K562 (cell line): ENCODE data around the gene ZNF346. TPM values are rescaled to one million over a fixed set of nuclear protein-coding genes. Genes with fewer than 3 reads are reported as not detected.

ENCODE experiments used
- CBFA2T2 ChIP-seq: fragments of 450-650 bp; conservative IDR thresholded peaks from 2 replicates; pipeline ENCODE4 v1.6.1; 2017; ENCODE audit warnings: mild to moderate bottlenecking
- CHD4 ChIP-seq: fragments of 200-600 bp; sonication (generic); IDR thresholded peaks from 3 replicates; pipeline ENCODE4 v1.6.1; 2012; ENCODE audit warnings: low read depth, mild to moderate bottlenecking, mixed read lengths, low read length, inconsistent platforms; ENCODE audit not compliant: insufficient read depth, insufficient replicate concordance, poor library complexity, severe bottlenecking
- COPS2 ChIP-seq: fragments of 450-650 bp; conservative IDR thresholded peaks from 2 replicates; pipeline ENCODE4 v1.6.1; 2016; ENCODE audit warnings: mild to moderate bottlenecking, moderate library complexity
- CXXC5 ChIP-seq: fragments of 250-450 bp; sonication (Bioruptor Pico); IDR thresholded peaks from 2 replicates; pipeline ENCODE4 v1.8.0; 2022; ENCODE audit warnings: inconsistent platforms, mild to moderate bottlenecking, moderate library complexity
- DIDO1 ChIP-seq: fragments of 450-650 bp; IDR thresholded peaks from 2 replicates; pipeline ENCODE4 v1.6.1; 2016; ENCODE audit warnings: low read depth, missing biosample characterization, missing genetic modification characterization
- ETV6 ChIP-seq, 3 experiments: fragments of 150-350 bp in 1 of 3; sonication (generic) in 1 of 3; formaldehyde crosslinking in 1 of 3; IDR thresholded peaks; 2 replicates each; pipeline versions ENCODE4 v1.6.1 to v1.8.0; 2014 to 2022; ENCODE audit warnings: borderline replicate concordance in 2 of 3, low read depth in 2 of 3, antibody characterized with exemption in 1 of 3, low read length in 1 of 3, mild to moderate bottlenecking in 1 of 3, missing genetic modification reagents in 1 of 3
- PHF21A ChIP-seq: fragments of 450-650 bp; IDR thresholded peaks from 2 replicates; pipeline ENCODE4 v1.6.1; 2017; ENCODE audit warnings: low read depth, borderline replicate concordance
- POLR2AphosphoS5 ChIP-seq: IDR thresholded peaks from 2 replicates; pipeline ENCODE4 v1.6.1; 2011; ENCODE audit warnings: mild to moderate bottlenecking, low read depth, low read length, moderate library complexity; ENCODE audit not compliant: control insufficient read depth, insufficient read depth
- SIRT6 ChIP-seq: IDR thresholded peaks from one replicate; pipeline ENCODE4 v1.6.1; 2012; ENCODE audit warnings: low read depth, mild to moderate bottlenecking, control low read depth, inconsistent platforms, low read length, moderate library complexity
- ZBTB11 ChIP-seq, 3 experiments: fragments of 200-800 bp in 1 of 3; fragments of 250-450 bp in 1 of 3; fragments of 450-650 bp in 1 of 3; sonication (Bioruptor Pico) in 1 of 3; sonication (Bioruptor generic) in 1 of 3; formaldehyde crosslinking in 1 of 3; IDR thresholded peaks; 2 replicates each; pipeline versions ENCODE4 v1.6.1 to v1.8.0; 2016 to 2022; ENCODE audit warnings: mild to moderate bottlenecking in 2 of 3, missing genetic modification characterization in 2 of 3, missing compliant biosample characterization in 1 of 3, moderate library complexity in 1 of 3
- polyA plus RNA-seq, 8 experiments: library from polyadenylated mRNA; depleted of rRNA in 4 of 8; stranded (reverse) in 5 of 8; unstranded in 3 of 8; fragments of >200 nt; fragmentation: Nextera tagmentation in 2 of 8; fragmentation: Illumina TruSeq in 1 of 8; extraction: Ambion mirVana in 2 of 8; extraction: Trizol in 1 of 8; gene quantifications; 2 replicates each; pipeline versions ENCODE4 v1.2.1 to v1.2.3, GENCODE V29; 2011 to 2014; ENCODE audit warnings: inconsistent platforms in 1 of 8, missing spikeins in 1 of 8
- total RNA-seq, 7 experiments: library from RNA; depleted of rRNA in 6 of 7; stranded (reverse); fragments of >200 nt in 6 of 7; fragmentation: Illumina TruSeq in 2 of 7; extraction: Trizol in 2 of 7; gene quantifications; 2 replicates each; pipeline versions ENCODE4 v1.2.1 to v1.2.3, GENCODE V29; 2011 to 2021; ENCODE audit warnings: low replicate concordance in 1 of 7
- TF ChIP-seq, protein P1 (sequence below): fragments of 450-650 bp; IDR thresholded peaks from 2 replicates; pipeline ENCODE4 v1.6.1; 2018; ENCODE audit not compliant: partially characterized antibody
- TF ChIP-seq, protein P2 (sequence below): sonication (generic); formaldehyde crosslinking; IDR thresholded peaks from 2 replicates; pipeline ENCODE4 v1.8.0; 2022; ENCODE audit warnings: mild to moderate bottlenecking, missing genetic modification reagents
- TF ChIP-seq, protein P3 (sequence below), 2 experiments: IDR thresholded peaks; 2 replicates each; pipeline ENCODE4 v1.6.1; 2012; ENCODE audit warnings: improper control_type of control experiment in 2 of 2, low read depth in 2 of 2, low read length in 2 of 2, borderline replicate concordance in 1 of 2

Gene ZNF346
- total and polyA plus RNA-seq, 9 of the 15 experiments (the other 6 are each of a cell fraction or from before 2014, with no cell fraction given) = 5.0 to 25.1 (median 20.1) TPM

GRCh38 chr5:177005619-177006264 is 16.8 kb upstream of the ZNF346 start (continued):
- TF ChIP-seq SIRT6 (no peak), ETV6 (IDR thresholded peaks at IDR 0.05; ENCODE audit: borderline replicate concordance in 1 of 2, low read depth in 2 of 2, low read length in 1 of 2) (no peak), ETV6 (CRISPR knock-in tag; IDR thresholded peaks at IDR 0.05; ENCODE audit: borderline replicate concordance) (no peak), CBFA2T2 (0 out of 2 replicates have a peak, but pooled peaks have one; percentile 10), CHD4 (no peak), POLR2AphosphoS5 (peak; percentile 37), PHF21A (0 out of 2 replicates have a peak, but pooled peaks have one; percentile 69), DIDO1 (no peak), CXXC5 (CRISPR knock-in tag) (peak; percentile 75), ZBTB11 (CRISPR knock-in tag; IDR thresholded peaks at IDR 0.05) (peak in 1 of 3 experiments; percentile 12; a peak in 1 of 6 replicates), COPS2 (no peak)
- TF ChIP-seq, protein P1, sequence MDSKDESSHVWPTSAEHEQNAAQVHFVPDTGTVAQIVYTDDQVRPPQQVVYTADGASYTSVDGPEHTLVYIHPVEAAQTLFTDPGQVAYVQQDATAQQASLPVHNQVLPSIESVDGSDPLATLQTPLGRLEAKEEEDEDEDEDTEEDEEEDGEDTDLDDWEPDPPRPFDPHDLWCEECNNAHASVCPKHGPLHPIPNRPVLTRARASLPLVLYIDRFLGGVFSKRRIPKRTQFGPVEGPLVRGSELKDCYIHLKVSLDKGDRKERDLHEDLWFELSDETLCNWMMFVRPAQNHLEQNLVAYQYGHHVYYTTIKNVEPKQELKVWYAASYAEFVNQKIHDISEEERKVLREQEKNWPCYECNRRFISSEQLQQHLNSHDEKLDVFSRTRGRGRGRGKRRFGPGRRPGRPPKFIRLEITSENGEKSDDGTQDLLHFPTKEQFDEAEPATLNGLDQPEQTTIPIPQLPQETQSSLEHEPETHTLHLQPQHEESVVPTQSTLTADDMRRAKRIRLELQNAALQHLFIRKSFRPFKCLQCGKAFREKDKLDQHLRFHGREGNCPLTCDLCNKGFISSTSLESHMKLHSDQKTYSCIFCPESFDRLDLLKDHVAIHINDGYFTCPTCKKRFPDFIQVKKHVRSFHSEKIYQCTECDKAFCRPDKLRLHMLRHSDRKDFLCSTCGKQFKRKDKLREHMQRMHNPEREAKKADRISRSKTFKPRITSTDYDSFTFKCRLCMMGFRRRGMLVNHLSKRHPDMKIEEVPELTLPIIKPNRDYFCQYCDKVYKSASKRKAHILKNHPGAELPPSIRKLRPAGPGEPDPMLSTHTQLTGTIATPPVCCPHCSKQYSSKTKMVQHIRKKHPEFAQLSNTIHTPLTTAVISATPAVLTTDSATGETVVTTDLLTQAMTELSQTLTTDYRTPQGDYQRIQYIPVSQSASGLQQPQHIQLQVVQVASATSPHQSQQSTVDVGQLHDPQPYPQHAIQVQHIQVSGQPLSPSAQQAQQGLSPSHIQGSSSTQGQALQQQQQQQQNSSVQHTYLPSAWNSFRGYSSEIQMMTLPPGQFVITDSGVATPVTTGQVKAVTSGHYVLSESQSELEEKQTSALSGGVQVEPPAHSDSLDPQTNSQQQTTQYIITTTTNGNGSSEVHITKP = peak; percentile 4
- TF ChIP-seq, protein P2, sequence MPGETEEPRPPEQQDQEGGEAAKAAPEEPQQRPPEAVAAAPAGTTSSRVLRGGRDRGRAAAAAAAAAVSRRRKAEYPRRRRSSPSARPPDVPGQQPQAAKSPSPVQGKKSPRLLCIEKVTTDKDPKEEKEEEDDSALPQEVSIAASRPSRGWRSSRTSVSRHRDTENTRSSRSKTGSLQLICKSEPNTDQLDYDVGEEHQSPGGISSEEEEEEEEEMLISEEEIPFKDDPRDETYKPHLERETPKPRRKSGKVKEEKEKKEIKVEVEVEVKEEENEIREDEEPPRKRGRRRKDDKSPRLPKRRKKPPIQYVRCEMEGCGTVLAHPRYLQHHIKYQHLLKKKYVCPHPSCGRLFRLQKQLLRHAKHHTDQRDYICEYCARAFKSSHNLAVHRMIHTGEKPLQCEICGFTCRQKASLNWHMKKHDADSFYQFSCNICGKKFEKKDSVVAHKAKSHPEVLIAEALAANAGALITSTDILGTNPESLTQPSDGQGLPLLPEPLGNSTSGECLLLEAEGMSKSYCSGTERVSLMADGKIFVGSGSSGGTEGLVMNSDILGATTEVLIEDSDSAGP (CRISPR knock-in tag) = no peak
- TF ChIP-seq, protein P3, sequence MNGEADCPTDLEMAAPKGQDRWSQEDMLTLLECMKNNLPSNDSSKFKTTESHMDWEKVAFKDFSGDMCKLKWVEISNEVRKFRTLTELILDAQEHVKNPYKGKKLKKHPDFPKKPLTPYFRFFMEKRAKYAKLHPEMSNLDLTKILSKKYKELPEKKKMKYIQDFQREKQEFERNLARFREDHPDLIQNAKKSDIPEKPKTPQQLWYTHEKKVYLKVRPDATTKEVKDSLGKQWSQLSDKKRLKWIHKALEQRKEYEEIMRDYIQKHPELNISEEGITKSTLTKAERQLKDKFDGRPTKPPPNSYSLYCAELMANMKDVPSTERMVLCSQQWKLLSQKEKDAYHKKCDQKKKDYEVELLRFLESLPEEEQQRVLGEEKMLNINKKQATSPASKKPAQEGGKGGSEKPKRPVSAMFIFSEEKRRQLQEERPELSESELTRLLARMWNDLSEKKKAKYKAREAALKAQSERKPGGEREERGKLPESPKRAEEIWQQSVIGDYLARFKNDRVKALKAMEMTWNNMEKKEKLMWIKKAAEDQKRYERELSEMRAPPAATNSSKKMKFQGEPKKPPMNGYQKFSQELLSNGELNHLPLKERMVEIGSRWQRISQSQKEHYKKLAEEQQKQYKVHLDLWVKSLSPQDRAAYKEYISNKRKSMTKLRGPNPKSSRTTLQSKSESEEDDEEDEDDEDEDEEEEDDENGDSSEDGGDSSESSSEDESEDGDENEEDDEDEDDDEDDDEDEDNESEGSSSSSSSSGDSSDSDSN (IDR thresholded peaks at IDR 0.05; ENCODE audit: borderline replicate concordance in 1 of 2, low read depth in 2 of 2, low read length in 2 of 2) = peak; percentile 62 to 80; a peak in 1 of 4 replicates
